Measurements from ENCODE around the gene SLC15A1.

DNA sequence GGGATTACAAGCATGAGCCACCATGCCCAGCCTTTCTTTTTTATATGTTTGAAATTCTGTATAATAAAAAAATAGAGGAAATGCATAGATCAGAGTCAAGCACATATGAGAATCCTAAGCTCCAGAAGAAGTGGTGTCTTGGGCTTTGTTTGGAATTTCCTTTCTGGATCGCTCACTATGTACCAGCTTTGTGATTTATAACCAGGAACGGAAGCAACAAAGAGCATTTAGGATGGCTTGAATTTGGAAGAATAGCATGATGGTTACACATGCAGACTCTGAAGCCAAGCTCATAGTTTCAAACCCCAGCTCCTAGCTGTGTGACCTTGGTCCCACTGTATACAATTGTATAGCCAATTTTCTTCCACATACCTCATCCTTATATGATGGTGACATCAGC is 28.0 kb upstream of the SLC15A1 start:
- TF ChIP-seq, protein P1, sequence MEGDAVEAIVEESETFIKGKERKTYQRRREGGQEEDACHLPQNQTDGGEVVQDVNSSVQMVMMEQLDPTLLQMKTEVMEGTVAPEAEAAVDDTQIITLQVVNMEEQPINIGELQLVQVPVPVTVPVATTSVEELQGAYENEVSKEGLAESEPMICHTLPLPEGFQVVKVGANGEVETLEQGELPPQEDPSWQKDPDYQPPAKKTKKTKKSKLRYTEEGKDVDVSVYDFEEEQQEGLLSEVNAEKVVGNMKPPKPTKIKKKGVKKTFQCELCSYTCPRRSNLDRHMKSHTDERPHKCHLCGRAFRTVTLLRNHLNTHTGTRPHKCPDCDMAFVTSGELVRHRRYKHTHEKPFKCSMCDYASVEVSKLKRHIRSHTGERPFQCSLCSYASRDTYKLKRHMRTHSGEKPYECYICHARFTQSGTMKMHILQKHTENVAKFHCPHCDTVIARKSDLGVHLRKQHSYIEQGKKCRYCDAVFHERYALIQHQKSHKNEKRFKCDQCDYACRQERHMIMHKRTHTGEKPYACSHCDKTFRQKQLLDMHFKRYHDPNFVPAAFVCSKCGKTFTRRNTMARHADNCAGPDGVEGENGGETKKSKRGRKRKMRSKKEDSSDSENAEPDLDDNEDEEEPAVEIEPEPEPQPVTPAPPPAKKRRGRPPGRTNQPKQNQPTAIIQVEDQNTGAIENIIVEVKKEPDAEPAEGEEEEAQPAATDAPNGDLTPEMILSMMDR (IDR thresholded peaks at IDR 0.05; ENCODE audit: poor library complexity, severe bottlenecking): no peak
- TF ChIP-seq EZH2 (IDR thresholded peaks at IDR 0.05; ENCODE audit: borderline replicate concordance, insufficient read depth, low read length, poor library complexity, severe bottlenecking) (no peak), EP300 (conservative IDR thresholded peaks at IDR 0.05; ENCODE audit: poor library complexity, severe bottlenecking) (no peak), POLR2AphosphoS5 (IDR thresholded peaks at IDR 0.05) (no peak)
- TF ChIP-seq, protein P2, sequence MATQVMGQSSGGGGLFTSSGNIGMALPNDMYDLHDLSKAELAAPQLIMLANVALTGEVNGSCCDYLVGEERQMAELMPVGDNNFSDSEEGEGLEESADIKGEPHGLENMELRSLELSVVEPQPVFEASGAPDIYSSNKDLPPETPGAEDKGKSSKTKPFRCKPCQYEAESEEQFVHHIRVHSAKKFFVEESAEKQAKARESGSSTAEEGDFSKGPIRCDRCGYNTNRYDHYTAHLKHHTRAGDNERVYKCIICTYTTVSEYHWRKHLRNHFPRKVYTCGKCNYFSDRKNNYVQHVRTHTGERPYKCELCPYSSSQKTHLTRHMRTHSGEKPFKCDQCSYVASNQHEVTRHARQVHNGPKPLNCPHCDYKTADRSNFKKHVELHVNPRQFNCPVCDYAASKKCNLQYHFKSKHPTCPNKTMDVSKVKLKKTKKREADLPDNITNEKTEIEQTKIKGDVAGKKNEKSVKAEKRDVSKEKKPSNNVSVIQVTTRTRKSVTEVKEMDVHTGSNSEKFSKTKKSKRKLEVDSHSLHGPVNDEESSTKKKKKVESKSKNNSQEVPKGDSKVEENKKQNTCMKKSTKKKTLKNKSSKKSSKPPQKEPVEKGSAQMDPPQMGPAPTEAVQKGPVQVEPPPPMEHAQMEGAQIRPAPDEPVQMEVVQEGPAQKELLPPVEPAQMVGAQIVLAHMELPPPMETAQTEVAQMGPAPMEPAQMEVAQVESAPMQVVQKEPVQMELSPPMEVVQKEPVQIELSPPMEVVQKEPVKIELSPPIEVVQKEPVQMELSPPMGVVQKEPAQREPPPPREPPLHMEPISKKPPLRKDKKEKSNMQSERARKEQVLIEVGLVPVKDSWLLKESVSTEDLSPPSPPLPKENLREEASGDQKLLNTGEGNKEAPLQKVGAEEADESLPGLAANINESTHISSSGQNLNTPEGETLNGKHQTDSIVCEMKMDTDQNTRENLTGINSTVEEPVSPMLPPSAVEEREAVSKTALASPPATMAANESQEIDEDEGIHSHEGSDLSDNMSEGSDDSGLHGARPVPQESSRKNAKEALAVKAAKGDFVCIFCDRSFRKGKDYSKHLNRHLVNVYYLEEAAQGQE (IDR thresholded peaks at IDR 0.05; ENCODE audit: borderline replicate concordance): no peak

Measured in neural cell (in vitro differentiated cells).